HEK293T (cell line): ENCODE measurements around the gene MGRN1.

Experiments
- FOXK2 ChIP-seq: fragments of 450-650 bp; IDR thresholded peaks from 2 replicates; pipeline ENCODE4 v1.6.1; 2016; ENCODE audit warnings: mild to moderate bottlenecking
- L3MBTL2 ChIP-seq: fragments of 450-650 bp; conservative IDR thresholded peaks from 2 replicates; pipeline ENCODE4 v1.6.1; 2016; ENCODE audit warnings: mild to moderate bottlenecking
- LEF1 ChIP-seq: fragments of 450-650 bp; IDR thresholded peaks from 2 replicates; pipeline ENCODE4 v1.6.1; 2017; ENCODE audit warnings: mild to moderate bottlenecking, borderline replicate concordance
- PKNOX1 ChIP-seq: fragments of 450-650 bp; IDR thresholded peaks from 2 replicates; pipeline ENCODE4 v1.6.1; 2016
- SP1 ChIP-seq: fragments of 450-650 bp; IDR thresholded peaks from 2 replicates; pipeline ENCODE4 v1.6.1; 2017
- SUZ12 ChIP-seq: fragments of 450-650 bp; IDR thresholded peaks from 2 replicates; pipeline ENCODE4 v1.6.1; 2016; ENCODE audit warnings: mild to moderate bottlenecking
- TARDBP ChIP-seq: fragments of 450-650 bp; IDR thresholded peaks from 2 replicates; pipeline ENCODE4 v1.6.1; 2016
- ZNF384 ChIP-seq: fragments of 450-650 bp; IDR thresholded peaks from 2 replicates; pipeline ENCODE4 v1.6.1; 2016

- TF ChIP-seq LEF1 (no peak), SUZ12 (no peak), SP1 (no peak), L3MBTL2 (no peak), ZNF384 (no peak), TARDBP (no peak), FOXK2 (no peak), PKNOX1 (no peak)
Measured at GRCh38 chr16:4612977-4613635, 11.5 kb upstream of the MGRN1 start.
